GM18511 (cell line): ENCODE results near the gene BZW2.

ENCODE experiments used
- ATAC-seq: cut with Tn5 transposase; IDR thresholded peaks from one replicate; pipeline ENCODE4 v1.9.1; 2021; ENCODE audit warnings: mild to moderate bottlenecking, moderate library complexity; ENCODE audit not compliant: unreplicated experiment

The BZW2 gene

GRCh38 chr7:16645593-16646471 lies at the start of gene BZW2, which contains the start of gene ANKMY2:
Gene BZW2, plus strand, starts transcription at chr7:16646181. Its CDS starts 19,263 bp downstream, at chr7:16665444.
Gene ANKMY2, minus strand, starts transcription at chr7:16645754. Its CDS starts 181 bp downstream, at chr7:16645573.
- peak; percentile 96 for ATAC-seq

- ATAC-seq = no peak
Observed at GRCh38 chr7:16598015-16598414, 48.0 kb upstream of the BZW2 start.

- no peak for ATAC-seq
Observed at GRCh38 chr7:16599860-16600259, 46.1 kb upstream of the BZW2 start.

- no peak for ATAC-seq
Observed at GRCh38 chr7:16603633-16604032, 42.3 kb upstream of the BZW2 start.

- ATAC-seq = no peak
Observed at GRCh38 chr7:16604054-16604453, 41.9 kb upstream of the BZW2 start.

- ATAC-seq = no peak
Observed at GRCh38 chr7:16606704-16607103, 39.3 kb upstream of the BZW2 start.

GRCh38 chr7:16609842-16610450 lies 36.0 kb upstream of the BZW2 start:
- ATAC-seq = peak; percentile 91

- no peak for ATAC-seq
Observed at GRCh38 chr7:16611711-16612110, 34.3 kb upstream of the BZW2 start.

- ATAC-seq = no peak
Observed at GRCh38 chr7:16615228-16615627, 30.8 kb upstream of the BZW2 start.

GRCh38 chr7:16616122-16616521 lies 29.9 kb upstream of the BZW2 start:
- ATAC-seq = no peak

GRCh38 chr7:16616542-16616941 lies 29.4 kb upstream of the BZW2 start:
- no peak for ATAC-seq

- peak; percentile 87 for ATAC-seq
Observed at GRCh38 chr7:16619979-16620408, 26.0 kb upstream of the BZW2 start.

- no peak for ATAC-seq
Observed at GRCh38 chr7:16626388-16626787, 19.6 kb upstream of the BZW2 start.

- no peak for ATAC-seq
Observed at GRCh38 chr7:16627236-16627635, 18.7 kb upstream of the BZW2 start.

- ATAC-seq = no peak
Observed at GRCh38 chr7:16630654-16631053, 15.3 kb upstream of the BZW2 start.

GRCh38 chr7:16634271-16634738 lies 11.7 kb upstream of the BZW2 start:
- no peak for ATAC-seq

- ATAC-seq = no peak
Observed at GRCh38 chr7:16636555-16637101, 9.4 kb upstream of the BZW2 start.

GRCh38 chr7:16637379-16637778 lies 8.6 kb upstream of the BZW2 start:
- no peak for ATAC-seq

GRCh38 chr7:16638282-16639280 lies 7.4 kb upstream of the BZW2 start:
- ATAC-seq = no peak

GRCh38 chr7:16644157-16644556 lies 1.8 kb upstream of the BZW2 start:
- no peak for ATAC-seq
